ENCODE measurements around the gene FRS2.

DNA sequence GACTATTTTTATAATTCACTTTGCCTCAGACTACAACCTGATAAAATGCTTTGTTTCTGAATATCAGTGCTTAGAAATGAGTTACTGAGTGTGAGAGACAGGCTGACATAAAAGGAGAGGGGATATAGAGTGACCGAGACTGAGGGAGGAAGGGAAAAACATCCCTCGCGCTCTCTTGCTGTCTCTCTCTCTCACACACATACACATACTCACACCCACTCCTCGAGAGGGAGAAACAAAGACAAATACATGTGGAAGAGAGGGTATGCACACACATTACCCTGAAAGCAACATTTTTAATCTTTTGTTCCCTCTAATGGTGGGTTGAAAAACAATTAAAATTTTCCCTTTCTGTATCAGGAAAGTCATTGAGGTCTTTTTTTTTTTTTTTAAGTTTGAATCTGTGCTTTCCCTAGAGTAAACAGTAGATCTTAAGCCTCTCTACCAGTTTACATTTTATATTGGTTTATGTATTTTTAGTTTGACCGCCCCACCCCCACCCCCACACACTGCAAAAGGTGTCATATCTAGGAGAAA lies 45.3 kb downstream of the FRS2 start:
- no peak for TF ChIP-seq POLR2A (IDR thresholded peaks at IDR 0.05)
- TF ChIP-seq, protein P1, sequence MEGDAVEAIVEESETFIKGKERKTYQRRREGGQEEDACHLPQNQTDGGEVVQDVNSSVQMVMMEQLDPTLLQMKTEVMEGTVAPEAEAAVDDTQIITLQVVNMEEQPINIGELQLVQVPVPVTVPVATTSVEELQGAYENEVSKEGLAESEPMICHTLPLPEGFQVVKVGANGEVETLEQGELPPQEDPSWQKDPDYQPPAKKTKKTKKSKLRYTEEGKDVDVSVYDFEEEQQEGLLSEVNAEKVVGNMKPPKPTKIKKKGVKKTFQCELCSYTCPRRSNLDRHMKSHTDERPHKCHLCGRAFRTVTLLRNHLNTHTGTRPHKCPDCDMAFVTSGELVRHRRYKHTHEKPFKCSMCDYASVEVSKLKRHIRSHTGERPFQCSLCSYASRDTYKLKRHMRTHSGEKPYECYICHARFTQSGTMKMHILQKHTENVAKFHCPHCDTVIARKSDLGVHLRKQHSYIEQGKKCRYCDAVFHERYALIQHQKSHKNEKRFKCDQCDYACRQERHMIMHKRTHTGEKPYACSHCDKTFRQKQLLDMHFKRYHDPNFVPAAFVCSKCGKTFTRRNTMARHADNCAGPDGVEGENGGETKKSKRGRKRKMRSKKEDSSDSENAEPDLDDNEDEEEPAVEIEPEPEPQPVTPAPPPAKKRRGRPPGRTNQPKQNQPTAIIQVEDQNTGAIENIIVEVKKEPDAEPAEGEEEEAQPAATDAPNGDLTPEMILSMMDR (IDR thresholded peaks at IDR 0.05) = no peak
